ENCODE measurements around the gene THSD4.

The THSD4 gene

DNA sequence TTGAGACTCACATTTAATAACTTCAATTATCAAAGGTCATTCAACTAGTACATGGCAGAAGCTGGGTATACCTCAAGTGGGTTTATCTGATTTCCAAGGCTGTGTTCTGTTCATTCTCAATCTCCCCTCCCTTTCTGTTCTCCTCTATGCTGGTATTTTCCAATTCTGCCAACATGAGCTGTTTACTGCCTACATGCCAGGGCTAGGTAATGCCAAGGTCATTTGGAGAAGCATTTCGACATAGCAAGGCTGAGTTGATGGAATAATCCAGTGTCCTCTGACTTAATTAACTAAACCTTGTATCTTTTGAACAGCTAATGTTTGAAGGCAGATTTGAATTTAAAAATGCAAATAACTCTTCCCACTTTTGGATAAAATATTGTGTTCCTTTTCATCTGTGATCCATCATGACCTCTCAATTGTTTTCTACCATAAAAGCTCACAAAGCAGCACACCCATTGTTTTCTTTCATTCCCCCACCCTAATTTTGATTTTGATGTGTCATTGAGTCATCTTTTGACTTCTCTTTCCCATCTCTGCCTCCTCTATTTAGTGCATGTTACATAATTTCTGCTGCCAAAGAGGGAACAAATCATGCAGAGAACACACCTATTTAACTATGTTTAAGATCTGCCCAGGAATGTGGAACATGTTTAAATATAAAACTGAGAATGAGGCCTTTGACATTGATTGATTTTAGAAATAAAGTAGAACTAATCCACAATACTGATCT is 386.2 kb downstream of the THSD4 start:
- DNase-seq (ENCODE audit: low spot score), result no peak

DNA sequence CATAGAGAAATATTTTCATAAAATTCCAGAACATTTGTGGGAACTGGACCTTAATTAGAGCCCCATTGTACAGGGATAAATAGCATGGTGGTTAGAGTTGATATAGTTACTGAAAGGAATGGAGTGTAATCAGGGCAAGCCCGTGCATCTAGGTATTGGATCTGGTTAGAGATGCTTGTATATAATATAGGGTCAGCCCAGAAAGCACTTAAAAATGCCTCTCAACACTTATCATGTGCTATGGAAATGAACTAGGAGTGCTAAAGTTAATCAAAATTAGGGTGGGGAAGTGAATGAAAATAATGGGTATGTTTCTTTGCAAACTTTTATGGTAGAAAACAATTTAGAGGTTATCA is 386.8 kb downstream of the THSD4 start:
- no peak for DNase-seq (ENCODE audit: low spot score)

DNA sequence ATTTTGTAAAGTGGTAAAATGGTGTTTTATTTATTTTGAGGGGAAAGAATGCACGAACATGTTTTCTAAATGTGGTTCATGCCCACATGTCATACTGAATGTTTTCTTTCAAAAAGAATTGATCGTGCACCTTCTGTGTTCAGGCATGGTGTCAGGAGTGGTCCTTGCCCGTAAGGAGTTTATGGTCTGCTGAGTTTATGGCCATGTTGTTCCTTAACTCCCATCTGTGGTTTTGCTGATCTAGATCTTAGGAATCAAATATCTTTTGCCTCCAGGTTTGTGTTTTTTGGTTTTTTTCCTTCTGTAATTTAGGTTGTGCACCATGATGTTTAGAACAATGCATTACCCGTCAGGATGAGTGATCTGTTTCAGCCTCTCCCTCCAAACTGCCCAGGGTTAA is 390.7 kb downstream of the THSD4 start:
- DNase-seq (ENCODE audit: low spot score), result no peak

DNA sequence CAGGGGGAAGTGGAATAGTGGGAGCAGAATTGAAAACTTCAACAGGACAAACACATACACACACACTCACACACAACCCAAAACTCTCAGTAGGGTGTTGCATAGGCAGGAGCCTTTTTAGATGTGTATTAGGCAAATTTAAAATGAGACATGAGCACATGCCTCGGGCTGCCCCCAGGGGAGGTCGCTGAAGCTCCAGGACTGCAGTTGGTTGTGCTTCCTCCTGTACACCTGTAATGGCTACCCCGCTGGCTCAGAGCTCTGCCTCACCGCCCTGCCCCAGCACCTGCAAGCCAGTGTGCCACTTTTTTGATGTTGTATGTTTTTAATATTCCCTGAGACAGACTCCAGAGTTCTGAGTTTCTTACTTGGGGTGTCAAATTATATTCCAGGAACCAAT is 391.7 kb downstream of the THSD4 start:
- no peak for DNase-seq (ENCODE audit: low spot score)

DNA sequence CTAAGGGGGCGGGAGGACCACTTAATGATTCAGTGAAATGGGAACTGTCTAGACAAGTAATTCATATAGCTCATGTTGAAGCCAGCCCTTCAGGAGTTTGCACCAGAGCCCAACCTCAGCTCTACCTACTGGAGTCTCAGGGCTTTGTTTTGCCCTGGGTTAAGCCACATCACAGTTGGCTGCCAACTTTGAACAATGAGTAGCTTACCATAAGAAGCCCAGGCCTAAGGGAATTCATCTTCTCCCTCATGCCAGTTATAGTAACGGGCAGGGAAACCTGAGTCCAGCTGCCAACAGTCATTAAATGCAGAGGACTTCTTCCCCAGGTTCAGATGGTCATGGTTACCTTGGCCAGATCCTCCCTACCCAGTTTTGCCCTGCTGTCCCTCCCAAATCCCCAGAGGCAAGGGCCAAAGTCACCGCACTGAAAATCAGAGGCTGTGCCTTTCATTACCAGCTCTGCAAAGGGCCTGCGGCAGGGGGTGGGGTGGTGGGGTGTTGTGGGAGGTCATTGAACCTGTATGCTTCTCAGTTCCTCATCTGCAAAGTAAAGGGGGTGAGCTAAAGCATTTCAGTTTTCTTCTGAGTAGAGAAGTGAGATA is 392.9 kb downstream of the THSD4 start:
- DNase-seq (ENCODE audit: low spot score), result no peak

DNA sequence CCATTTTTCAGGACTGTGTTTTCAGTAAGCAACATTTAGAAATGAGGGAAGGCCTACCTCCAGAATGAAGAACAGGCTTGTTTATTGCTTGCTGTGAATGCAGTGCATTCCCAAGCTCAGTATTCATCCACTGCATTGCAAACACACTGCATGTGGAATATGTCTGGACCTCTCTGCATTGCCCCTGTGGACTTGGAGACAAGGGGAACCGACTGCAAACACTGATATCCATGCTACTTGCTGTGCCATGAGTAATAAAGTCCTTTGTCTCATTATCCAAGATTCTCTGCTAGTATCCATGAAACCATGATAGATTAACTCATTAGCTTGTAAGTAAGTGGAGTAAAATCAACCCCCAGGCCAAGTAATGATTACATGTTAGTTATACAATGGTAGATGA is 393.9 kb downstream of the THSD4 start:
- no peak for DNase-seq (ENCODE audit: low spot score)

DNA sequence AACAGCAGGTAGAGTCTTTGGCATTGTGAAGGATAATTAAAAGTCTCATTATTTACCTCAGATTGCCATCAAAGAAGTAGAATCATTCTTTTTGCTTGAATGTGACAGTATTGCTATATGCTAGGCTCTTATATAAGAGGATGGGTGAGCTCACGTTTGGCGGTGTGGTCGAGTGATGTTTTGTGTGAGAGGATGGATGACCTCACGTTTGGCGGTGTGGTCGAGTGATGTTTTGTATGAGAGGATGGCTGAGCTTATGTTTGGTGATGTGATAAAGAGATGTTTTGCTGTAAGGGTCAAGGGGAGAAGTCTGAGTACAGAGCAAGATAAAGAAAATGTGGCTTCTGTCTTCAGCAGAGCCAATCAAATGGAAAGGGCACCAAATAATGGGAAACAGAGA is 395.5 kb downstream of the THSD4 start:
- no peak for DNase-seq (ENCODE audit: low spot score)

DNA sequence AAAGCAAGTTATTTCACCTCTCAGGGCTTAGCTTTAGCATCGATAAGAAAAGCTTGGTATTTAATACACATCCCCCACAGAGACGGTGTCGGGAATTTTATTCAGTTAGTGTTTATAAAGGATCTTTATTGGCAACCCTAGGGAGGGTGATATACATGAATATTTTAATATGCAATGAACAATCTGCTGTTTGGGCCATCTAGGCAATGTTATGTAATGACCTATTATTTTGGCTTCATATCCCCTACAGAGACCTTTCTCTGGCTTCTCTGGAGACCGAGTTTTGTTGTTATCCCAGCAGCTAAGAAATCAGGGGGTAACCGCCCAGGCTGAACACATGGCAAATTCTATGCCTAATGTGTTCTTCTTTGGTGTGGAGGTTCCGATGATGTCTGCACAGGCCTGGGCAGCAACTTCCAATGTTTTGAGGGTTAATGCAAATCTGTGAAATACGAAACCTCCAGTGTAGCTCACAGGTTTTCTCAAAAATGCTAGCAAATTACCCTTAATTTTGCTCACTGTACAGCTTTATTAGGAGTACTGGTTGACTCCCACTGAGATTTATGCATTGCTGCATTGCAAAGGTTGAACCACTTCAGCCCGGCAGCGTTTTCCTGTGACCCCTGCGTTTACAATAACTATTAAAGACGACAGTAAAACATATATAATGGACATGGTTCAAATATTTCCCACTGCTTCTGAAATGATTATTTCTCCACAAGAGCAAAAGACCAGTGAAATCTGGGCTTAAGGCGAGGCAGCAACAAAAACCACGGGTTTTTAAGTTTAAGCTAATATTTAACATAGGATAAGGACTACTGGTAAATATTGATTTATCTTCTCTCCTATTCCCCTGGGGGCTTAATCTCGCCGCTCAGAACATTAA is 396.8 kb downstream of the THSD4 start:
- DNase-seq (ENCODE audit: low spot score), result no peak

DNA sequence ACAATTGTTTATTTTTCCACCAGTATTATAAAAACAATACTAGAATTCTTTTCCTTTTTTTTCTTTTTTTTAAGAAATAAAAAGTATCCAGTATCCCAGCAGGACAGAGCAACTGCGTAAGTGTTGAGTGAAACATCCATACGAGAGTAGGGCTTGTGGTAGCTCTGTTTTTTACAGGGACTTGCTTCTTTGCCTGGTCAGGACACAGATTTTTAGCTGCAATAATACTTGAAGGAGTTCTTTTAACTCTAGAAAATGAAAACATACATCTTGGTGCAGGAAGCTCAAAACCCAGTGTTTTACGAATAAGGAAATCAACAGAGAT is 397.4 kb downstream of the THSD4 start:
- no peak for DNase-seq (ENCODE audit: low spot score)

DNA sequence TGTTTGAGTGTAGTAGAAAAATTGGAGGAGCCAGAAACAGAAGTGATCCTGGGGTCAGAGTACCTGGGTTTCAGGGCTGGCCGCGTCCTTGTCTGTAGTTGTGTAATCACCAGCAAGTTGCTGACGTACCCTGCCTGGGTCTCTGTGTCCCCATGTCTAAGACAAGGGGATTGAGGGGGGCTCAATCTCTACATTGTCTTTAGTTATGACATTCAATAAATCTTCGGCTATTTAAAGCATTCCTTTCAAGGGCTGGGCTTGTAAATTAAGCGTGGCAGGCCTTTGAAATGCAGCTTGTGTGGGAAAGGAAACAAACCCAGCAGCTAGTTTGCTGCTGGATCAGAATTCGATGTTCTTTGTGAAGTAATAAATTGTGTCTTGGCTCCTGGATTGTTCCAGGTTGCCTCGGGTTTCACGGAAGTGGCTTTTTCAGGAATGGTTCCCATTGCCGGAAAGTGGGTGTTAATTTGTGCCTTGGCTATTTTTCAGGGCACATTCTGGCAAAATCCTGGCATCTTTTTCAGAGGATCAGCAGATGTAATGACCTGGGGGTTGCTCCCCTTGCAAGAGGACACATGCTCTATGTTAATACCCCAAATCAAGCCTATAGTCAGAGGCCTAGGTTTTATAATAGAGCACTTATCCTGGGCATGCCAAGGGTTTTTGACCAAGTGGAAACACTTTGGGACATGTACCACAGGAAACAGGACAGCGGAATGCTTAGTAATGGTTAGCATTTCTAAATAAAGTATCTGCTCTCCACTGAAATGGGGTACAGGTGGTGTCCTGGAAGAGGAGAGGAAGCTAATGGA is 400.3 kb downstream of the THSD4 start:
- DNase-seq (ENCODE audit: low spot score), result no peak

DNA sequence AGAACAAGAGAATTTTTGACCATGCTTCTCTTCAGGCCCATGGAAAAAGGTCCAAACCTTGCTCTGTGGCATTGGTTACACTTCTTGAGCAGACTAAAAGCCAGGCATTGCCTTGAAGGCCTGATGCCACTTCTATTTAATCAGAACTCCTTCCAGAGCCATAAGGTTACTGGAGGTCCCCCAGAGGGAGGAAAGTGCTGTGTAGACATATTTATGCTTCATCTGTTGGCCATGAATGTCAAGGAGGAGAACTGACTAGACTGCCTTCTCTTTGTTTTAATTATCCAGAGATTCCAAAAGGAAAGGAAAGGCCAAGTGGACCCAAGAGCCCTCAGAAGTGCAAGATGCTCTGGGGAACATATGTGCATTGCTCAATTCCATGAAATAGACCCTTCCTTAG is 402.5 kb downstream of the THSD4 start:
- no peak for DNase-seq (ENCODE audit: low spot score)

DNA sequence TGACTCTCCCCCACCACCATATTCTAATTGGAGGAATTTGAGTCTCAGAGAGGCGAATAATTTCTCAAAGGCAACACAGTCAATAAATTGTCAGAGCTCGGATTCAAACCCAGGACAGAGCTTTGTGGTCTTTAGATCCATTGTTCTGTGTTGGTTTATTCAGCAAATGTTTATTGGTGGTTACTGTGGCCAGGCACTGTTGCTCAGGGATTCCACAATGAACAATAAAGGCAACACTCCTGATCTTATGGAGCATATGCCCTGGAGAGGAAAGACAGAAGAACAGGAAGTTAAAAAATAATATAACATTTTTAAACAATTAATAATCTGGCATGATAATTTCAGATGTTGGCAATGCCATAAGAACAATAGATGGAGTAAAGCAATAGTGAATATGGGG is 403.4 kb downstream of the THSD4 start:
- no peak for DNase-seq (ENCODE audit: low spot score)

DNA sequence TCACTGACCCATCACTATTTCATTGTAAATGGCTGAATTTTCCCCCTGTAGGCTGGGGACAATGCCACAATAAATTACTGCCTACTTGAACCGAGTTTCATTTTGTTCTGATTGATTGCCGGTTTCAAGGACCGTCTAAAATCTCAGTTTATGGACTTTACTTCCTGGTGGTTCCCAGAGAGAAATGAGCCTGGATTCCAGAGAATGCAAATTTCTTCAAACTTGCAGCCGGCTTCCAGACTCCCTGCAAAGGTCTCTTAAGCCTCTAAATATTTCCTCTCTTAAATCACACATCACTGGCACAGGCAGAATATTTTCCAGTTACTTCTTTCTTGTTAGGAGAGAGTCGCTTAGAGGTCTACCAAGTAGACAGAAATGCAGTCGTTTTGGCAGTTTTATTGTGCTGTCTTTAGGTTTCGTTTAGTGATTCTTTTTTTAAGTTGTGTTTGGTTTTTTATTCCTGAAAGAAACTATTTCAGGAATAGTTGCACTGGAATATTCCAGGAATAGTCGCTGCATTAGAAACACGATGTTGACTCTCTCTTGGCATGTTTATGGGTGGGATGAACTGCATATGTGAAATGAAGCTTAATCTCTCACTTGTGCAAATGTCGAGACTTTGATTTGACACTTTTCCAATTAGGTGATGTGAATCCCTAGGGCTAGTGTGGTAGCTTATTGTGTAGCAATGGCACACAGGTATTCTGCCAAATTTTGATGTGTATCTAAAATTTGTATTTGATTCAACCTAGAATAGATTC is 411.0 kb downstream of the THSD4 start:
- no peak for DNase-seq (ENCODE audit: low spot score)

DNA sequence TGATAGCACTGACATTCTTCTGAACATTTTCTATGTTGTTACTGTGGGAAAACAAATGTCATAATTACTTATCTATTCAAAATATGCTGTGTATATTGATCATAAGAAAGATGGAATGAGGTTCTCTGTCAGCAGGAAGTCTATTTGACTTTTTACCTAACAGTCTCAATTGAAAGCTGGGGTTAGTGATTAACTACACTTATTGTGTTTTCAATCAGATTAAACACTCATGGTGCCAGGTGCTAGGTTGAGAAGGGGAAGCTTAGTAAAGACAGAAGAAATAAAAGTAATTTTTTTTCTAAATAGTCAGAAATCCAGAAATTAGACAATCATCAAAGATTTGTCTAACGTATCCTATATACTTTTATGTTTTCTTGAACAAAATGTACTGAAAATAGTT is 414.1 kb downstream of the THSD4 start:
- DNase-seq (ENCODE audit: low spot score), result no peak

DNA sequence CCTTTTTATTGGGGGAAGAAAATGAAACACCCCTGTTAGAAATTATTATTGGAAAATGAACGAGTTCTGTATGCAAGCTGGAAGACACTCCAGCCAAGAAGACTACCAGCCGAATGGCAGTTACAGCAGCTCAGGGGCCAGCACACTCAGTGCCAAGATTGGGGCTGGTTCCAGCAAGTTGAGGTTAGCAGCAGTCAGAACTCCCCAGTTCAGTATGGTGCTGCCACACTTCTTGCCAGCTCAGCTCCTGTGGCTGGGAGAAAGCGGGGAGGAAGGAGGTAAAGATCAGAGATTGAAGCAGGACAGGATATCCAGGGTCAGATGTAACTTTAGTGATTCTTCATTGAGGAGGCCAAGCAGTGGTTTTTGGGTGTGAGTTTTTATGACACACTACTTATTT is 414.8 kb downstream of the THSD4 start:
- no peak for DNase-seq (ENCODE audit: low spot score)

DNA sequence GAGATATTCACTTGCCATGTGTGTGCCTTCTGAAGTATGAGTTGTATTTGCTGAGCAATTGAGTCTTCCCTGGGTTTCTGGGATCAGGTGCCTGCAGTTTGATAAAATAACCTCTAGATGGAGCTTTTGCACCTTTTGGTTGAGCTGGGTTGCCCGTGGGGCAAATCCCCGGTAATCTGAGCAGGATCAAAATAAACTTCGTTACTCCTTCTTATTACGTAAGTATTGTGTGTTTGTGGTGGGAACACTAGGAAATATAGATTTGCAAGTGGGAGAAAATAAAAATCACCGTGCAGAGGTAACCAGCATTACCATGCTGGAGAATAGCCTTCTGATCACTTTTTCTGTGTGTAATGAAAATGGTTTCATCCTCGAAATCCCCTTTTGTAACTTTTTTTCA is 417.7 kb downstream of the THSD4 start:
- no peak for DNase-seq (ENCODE audit: low spot score)

DNA sequence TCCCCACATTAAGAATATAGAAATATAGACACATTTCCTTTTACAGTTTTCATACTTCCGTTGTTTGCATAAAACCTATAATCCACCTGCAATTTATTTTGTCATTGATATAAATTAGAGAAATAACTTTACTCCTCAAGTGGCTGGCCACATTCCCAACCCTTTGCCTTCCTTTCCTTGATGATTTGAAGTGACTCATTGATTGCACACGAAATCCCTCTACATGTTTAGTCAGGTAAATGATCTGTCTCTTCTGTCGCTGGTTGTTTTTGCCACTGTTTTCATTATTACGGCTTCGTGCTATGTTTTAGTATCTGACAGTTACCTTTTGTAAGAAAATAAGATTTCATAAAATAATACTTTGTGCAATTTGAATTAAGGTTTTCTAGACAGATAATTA is 422.9 kb downstream of the THSD4 start:
- DNase-seq (ENCODE audit: low spot score), result no peak

DNA sequence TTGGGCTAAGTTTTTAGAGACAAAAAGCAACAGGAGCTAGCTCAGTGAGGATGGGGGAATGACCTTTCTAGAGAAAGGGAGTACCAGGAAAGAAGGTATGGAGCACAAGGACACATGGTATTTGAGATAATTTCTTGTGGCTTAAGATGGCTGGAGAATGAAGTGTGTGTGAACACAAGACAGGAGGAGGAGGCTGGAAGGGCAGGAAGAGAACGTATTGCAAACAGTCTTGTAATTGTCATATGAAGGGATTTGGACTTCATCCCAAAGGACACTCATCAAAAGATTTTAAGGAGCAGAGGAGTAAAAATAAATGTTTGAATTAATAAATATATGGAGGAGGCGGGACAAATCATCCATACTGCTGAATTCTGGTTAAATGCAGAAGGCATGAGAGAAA is 426.5 kb downstream of the THSD4 start:
- DNase-seq (ENCODE audit: low spot score), result no peak

DNA sequence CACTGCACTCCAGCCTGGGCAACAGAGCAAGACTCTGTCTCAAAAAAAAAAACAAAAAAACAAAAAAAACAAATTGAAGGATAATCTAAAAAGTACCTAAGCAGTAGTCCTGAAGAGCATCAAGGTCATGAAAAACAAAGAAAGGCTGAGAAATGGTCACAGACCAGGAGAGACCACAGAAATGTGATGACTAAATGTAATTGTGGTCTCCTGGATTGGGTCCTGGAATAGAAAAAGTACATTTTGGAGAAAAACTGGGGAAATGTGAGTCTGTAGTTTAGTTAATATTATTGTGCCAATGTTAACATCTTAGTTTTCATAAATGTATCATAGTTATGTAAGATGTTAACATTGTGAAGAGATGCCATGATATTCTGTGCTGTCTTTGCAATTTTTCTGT is 427.6 kb downstream of the THSD4 start:
- no peak for DNase-seq (ENCODE audit: low spot score)

DNA sequence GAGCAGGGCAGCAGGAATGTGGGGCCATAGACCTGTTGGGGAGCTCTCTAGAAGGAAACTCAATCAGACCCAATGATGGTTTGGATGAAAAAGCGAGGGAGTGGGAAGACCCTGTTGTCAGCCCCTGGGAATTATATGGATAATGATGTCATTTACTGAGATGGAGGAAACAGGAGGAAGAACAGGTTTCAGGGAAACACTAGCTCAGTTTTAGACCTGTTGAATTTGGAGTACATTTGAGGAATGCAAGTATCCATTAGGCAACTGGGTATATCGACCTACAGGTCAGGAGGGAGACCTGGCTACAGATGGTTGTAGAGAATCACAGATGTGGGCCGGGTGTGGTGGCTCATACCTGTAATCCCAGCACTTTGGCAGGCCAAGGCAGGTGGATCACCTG is 428.1 kb downstream of the THSD4 start:
- DNase-seq (ENCODE audit: low spot score), result no peak

DNA sequence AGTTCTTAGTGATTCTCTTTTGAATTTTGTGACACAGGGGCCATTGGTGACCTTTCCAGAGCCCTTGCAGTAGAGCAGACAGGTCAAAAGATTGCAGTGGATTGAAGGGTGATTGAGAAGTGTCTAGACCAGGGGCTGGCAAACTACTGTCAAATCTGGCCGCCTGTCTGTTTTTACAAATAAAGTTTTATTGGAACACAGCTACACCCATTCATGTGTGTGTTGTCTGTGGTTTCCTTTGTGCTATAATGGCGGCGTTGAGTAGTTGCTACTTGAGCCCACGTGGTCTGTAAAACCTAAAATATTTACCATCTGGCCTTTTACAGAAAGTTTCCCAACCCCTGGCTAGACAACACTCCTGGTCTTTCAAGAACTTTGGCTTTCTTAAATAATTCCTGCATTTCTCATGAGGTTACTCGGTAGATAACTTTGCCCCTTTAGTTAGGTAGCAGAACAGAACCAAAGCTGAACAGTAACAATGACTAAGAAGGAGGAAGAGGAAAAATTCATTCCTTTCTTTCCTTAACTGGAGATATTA is 430.0 kb downstream of the THSD4 start:
- DNase-seq (ENCODE audit: low spot score), result no peak

DNA sequence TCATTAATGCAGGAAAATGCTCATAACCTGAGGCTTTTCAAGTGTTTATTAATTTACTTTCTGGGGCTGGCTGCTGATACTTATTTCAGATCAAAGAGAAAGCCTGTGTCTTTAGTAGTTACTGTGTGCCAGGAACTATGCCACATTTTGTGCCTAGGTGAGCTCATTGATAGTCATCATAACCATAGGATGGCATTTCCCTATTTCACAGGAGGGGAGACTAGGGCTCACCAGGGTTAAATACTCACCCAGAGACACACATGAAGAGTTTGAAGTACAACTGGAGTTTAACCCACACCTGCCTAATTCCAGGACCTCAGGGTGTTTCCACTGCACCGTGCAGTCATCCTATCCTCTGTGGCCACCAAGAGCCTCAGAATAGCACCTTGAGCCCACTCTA is 430.7 kb downstream of the THSD4 start:
- no peak for DNase-seq (ENCODE audit: low spot score)

Measured in left forelimb (tissue), 1 donor.